Activated CD4-positive, alpha-beta T cell treated with anti-CD3 and anti-CD28 coated beads, Interleukin-2, Interleukin-4, amounts not matched to agents 100 ng/mL and 50 ng/mL, durations not matched to agents 16 hours and 8 hours (primary cell): ENCODE results near the gene FBXO2.
A peak's percentile ranks its signal among the peaks of the same experiment; 100 is the strongest.

Experiments used
- DNase-seq: peaks from one replicate; pipeline ENCODE4 v3.0.0-alpha.2; 2020; ENCODE audit warnings: low spot score

FBXO2 gene

DNA sequence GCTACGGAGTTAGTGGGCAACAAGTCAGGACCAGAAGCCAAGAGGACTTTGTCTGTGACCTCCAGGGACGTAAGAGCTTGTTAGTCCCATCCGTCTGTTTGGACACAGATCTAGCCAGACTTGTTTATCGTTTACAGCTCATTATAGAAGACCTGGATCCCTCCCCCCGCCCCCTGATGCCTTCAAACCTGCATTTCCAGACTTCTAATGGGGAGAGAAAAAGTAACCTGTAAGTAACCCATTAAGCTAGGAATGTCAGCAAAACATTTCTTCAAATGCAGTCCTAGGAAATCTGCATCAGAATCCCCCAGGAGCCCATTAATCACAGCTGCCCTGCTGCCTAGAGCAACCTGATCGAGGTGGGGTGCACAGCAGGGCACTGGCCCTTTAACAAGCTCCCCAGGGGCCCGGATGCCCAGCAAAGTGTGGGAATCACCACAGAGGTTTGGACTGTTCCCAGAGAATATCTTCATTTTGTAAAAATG, 28.1 kb upstream of the FBXO2 start:
- DNase-seq: no peak

DNA sequence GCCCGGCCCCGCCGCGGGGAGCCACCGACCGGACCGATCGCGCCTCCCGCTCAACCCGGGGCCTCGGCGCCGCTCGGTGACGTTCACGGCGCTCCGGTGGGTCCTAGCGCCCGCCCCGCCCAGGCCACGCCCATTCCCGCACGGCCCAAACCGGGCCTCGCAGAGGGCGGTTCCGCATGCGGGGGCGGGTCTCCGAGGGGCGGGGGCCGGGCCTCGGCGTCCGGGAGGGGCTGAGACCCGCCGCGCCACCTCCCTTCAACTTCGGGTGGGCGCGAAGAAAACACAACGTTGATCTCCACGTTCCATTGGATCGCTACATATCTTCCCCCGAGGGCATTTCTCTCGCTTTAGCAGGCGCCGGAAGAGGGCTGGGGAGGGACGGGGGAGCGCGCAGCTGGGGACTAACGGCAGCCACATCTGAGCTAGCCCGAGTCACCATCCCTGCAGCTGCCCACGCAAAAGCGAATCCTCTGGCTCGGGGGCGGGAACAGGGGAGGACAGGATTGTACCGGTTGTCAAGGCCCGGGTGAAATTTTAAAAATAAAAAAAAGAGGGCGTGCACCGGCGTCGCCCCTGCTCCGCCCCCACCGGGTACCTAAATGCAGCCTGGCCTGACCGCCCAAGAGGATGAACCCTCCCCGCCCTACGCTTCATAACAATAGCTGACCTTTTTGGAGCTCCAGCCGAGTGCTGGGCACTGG, 27.0 kb upstream of the FBXO2 start, which contains the start of gene MAD2L2:
Gene MAD2L2 (minus strand): TSS at position 78 of the 701 bp plus-strand sequence. CDS start 547 bp downstream, outside the sequence.
- peak; percentile 87 for DNase-seq

DNA sequence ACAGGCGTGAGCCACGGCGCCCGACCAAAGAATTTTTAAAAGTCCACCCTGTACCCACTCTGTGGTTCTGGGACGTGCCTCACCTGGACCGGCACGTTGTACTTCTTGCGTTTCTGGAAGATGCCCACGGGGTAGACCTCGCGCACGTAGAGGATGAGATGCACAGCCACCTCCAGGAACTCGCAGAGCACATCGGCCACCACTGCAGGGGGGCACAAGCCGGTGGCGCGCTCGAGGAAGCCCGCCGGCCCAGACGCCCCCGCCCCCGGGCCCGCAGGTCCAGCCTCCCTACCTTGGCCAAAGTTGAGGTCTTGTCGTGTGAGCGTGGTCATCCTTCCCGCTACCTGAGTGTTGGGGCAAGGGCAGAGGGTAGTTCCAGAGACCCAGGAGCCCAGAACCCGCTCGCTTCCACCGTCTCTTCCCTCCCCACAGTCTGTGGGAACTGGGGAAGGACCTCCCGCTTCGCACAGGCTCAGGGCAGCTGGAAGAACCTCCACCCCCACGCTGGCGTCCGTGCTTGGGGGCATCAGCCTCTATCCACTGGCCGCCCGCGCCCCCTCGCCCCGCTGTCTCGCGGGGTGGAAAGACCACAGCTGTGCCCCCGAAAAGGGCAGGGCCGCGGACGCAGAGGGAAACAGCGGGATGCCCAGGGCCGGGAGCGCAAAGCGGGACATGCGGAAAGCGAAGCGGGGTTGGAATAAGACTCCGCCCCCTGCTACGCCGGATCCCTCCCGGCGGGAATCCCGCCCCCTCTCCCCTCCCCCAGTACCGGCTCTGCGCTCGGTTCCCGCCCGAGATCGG, 26.2 kb upstream of the FBXO2 start:
- DNase-seq: no peak

DNA sequence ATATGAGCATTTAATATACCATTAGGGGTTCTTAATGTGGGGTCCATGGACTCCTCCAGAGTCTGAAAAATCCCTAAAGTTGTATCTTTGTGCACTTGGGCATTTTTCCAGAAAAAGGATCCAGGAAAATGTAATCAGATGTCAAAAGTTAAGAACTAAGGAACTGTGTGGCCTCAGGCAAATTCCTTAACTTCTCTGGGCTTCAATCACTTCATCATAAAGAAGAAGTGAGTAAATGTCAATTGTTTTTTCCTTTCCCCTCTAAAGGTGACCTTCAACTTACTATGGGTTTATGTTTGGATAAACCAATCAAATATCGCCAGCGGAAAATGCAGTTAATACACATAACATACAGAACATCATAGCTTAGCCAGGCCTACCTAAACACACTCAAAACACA, 24.2 kb upstream of the FBXO2 start:
- no peak for DNase-seq

DNA sequence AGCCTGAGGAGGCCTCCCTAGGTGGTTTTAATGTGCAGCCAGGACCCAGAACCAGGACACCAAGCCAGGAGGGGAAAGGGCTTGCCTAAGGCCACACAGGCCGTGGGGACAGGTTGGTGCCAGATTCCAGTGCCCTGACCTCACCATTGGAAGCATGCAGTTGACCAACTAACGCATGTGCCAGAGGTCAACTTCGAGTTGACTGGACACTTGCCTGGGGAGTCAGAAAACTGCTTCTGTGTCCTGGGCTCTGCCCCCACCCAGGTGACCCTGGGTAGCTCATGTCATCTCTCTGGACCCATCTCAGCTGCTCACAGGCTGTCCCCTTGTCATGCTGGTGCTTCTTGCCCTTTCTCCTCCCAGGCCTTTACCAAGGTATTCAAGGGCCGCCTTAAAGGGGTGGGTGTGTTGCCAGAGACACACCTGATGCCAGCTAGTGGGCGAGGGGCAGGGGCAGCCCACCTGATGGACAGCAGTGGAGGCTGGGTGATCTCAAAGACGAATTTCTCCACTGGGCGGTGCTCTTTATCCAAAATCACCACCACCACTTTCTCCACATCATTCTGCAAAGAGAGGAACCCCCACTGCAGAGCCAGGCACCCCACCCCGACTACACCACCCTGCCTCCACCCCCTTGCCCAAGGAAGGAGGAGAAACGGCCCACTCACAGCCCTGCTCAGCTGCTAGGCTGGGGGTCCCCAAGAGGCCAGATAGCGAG, 22.3 kb upstream of the FBXO2 start:
- DNase-seq: no peak

DNA sequence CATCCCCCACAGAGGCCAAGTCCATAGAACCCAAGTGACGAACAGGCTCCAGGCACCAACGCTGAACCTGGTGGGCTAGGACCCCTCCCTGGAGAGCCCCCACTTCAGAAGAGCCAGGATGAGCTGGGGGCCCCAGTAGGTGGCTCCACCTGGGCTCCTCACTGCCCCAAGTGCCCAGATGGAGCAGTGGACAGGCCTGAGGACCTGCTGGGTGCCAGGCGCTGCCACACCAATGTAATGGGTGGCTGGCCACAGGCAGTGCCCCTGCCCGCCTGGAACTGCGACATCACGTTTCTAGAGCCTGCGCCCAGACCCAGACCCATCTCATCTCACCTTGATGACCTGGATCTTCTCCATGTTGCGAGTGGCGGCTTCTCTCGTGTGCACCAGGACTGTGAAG, 21.1 kb upstream of the FBXO2 start:
- DNase-seq: no peak

DNA sequence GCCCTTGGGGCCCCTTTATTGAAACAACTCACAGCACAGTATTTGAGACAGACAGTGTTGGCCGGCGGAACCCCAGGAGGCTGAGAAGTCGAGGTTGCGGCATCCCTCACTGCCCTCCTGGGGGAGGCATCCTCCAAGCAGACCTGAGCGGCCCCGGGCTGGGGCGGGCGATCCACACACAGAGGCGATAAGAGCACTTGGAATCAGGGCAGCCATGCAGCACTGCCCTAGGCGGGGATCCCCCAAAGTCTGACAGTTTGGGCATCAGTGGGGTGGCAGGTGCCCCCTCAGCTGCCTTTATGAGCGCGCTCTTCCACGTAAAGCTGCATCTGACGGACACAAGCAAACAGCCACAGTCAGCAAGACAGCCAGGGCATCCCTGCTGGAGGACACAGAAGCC, 20.3 kb upstream of the FBXO2 start:
- DNase-seq: no peak

DNA sequence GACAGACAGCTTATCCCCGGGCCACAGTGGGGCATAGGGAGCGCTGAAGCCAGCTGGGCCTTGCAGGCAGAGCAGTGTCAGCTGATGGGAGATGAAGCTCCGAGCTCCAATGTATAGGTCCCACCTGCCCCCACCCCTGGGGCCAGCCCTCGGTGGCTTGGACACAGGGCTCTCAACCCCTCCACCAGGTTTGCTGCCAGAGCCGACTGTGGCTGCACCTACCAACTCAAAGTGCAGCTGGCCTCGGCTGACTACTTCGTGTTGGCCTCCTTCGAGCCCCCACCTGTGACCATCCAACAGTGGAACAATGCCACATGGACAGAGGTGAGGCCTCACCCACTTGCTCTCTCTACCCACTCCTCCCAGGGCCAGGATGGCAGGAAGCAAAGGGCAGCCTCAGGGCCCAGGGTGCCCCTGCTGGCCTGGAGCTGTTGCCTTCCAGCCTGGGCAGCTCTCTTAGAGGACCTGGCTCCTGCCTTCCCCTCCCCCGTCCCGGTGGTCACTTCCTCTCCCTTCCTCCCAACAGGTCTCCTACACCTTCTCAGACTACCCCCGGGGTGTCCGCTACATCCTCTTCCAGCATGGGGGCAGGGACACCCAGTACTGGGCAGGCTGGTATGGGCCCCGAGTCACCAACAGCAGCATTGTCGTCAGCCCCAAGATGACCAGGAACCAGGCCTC, 19.0 kb upstream of the FBXO2 start:
- no peak for DNase-seq

DNA sequence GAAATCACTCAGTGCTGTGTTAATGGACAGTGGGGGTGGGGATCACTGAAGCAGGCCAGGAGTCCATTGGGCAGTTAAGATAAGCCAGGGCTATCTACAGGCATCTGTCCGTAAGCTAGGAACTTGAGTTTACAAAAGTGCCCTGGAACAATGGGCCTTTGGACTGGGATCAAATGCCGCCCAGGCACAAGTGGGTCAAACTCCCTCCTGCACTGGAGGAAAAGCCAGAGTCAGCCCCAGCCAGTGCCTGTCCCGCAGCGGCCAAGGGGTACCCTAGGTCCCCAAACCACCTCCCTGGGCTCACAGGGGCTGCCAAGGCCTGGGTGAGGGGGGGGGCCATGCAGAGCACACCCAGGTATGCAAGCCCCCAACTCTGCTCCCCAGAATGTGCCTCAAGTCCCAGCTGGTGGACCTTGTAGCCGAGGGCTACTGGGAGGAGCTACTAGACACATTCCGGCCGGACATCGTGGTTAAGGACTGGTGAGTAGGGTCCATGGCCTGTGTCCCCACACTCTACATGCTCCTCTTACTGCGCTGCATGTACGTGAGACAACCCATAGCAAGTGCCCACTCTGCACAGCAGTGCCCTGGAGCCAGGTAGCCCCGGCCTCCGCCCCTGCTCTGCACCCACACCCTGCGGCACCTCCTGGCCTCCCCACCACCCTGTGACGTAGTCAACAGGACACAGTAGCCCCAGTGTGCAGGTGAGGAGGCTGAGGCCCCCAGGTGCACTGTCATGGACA, 17.5 kb upstream of the FBXO2 start:
- no peak for DNase-seq

DNA sequence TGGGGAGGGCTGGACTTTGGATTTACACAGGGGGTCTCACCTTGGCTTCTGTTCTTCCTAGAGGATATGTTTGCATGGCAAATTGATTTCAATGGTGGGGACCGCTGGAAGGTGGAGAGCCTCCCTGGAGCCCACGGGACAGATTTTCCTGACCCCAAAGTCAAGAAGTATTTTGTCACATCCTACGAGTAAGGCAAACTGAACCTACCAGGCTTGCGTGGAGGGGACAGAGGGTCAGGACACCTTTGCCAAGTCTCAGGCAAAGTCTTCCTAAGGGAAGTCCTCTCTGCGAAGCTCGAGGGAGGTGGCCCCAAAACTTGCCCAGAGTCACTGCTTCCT, 16.9 kb upstream of the FBXO2 start:
- DNase-seq: no peak

DNA sequence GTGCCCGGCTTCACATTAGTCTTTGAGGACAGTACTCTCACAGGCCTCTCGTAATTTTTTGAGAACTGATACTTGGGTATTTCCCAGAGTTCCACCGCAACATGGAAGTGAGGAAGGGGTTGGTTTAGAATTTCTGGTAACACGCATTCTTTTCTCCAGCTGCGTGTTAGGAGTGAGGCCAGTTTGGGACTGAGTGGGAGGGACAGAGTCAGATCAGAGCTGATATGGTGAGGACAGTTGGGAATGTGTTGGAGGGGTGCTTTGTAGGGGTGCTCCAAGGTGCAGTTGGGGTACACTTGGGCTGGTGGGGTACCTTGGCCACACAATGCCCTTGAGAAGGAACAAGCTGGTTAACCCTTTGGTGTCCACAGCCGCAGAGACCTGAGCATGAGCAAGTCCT, 16.5 kb upstream of the FBXO2 start:
- DNase-seq: no peak

DNA sequence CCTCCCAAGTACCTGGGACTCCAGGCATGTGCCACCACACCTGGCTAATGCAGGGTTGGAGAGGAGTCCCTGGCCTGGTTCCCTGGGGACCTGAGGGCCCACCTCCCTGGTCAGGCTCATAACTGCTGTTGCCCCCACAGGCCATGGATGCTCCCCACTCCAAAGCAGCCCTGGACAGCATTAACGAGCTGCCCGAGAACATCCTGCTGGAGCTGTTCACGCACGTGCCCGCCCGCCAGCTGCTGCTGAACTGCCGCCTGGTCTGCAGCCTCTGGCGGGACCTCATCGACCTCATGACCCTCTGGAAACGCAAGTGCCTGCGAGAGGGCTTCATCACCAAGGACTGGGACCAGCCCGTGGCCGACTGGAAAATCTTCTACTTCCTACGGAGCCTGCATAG, 14.3 kb upstream of the FBXO2 start:
- DNase-seq: no peak

DNA sequence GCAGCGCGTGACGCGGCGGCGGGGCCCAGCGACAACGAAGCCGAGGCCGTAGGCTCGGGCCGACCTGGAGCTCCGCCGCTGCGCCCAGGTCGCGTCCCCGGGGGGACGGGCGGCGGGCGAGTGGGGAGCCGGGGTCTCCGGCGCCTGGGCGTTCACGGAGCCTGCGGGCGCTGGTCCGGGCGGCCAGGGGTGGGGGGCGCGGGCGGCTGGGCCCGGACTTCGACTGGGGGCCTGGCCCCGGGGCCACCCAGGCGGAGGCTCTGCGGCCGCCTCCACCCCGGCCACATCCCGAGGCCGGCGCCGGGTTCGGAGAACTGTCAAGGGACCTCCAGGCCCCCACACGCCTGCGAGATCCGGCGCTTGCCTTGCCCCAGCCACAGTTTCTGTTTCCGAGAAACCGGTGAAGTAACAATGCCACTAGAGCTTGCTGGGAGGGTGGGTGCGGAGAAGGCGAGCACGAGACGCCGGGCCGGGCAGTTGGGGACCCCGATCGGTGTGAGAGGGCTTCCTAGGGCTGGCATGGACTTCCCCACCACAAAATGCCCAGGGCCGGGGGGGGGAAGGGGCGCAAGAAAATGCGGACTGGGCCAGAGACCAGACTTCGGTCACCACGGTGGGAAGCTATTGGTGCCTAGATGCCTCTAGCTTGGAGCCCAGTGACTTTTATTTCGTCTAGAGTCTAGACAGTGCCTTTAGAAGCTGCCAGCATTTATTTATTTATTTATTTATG, 10.3 kb upstream of the FBXO2 start:
- DNase-seq: peak; percentile 68

DNA sequence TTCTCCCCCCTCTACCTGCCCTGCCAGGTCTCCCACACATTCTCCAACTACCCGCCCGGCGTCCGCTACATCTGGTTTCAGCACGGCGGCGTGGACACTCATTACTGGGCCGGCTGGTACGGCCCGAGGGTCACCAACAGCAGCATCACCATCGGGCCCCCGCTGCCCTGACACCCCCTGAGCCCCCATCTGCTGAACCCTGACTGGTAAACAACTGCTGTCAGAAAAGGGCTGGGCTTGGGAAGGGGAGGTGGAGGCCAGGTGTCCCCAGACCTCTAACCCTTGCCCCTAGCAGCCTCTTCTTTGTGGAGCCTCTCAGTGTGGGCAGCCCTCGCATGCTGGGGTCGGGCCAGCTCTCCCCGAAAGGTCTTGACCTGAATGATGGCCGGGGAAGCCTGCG, 6.9 kb upstream of the FBXO2 start:
- no peak for DNase-seq

DNA sequence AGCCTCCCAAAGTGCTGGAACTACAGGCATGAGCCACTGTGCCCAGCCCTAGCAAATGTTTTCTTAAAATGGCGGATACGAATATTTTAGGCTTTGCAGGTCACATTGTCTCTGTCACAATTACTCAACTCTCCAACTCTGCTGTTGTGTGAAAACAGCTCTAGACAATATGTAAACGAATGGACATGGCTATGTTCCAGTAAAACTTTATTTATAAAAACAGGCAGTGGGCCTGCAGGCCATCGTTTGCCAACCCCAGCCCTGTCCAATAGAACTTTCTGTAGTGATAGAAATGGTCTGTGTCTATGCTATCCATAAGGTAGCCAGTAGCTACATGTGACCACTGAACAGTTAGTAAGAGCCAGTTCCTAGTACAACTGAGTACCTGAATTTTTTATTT, 5.5 kb upstream of the FBXO2 start:
- DNase-seq: no peak

DNA sequence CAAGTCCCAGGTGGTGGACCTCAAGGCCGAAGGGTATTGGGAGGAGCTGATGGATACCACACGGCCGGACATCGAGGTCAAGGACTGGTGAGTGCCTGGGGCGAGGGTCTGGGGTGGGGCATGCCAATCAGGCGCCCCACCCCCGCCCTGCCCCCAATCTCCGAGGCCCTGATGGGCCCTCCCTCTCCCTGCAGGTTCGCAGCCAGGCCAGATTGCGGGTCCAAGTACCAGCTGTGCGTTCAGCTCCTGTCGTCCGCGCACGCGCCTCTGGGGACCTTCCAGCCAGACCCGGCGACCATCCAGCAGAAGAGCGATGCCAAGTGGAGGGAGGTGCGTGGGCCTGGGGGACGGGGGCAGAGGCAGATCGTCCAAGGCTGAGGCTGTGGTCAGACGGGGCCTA, 4.3 kb upstream of the FBXO2 start:
- no peak for DNase-seq

DNA sequence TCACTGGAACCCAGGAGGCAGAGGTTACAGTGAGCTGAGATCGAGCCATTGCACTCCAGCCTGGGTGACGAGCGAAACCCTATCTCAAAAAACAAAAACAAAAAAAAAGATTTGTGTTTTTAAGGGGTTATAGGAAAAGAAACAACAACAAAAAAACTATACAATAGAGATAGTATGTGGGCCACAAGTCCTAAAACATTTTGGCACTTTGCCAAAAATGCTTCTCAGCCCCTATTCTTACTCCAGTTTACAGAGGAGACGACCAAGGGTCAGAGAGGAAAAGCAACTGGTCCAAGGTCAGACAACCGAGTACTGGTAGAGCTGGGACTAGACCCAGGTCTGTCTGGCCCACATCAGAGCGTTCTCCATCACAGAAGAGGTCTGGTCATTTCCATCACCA, 3.4 kb upstream of the FBXO2 start:
- DNase-seq: no peak

DNA sequence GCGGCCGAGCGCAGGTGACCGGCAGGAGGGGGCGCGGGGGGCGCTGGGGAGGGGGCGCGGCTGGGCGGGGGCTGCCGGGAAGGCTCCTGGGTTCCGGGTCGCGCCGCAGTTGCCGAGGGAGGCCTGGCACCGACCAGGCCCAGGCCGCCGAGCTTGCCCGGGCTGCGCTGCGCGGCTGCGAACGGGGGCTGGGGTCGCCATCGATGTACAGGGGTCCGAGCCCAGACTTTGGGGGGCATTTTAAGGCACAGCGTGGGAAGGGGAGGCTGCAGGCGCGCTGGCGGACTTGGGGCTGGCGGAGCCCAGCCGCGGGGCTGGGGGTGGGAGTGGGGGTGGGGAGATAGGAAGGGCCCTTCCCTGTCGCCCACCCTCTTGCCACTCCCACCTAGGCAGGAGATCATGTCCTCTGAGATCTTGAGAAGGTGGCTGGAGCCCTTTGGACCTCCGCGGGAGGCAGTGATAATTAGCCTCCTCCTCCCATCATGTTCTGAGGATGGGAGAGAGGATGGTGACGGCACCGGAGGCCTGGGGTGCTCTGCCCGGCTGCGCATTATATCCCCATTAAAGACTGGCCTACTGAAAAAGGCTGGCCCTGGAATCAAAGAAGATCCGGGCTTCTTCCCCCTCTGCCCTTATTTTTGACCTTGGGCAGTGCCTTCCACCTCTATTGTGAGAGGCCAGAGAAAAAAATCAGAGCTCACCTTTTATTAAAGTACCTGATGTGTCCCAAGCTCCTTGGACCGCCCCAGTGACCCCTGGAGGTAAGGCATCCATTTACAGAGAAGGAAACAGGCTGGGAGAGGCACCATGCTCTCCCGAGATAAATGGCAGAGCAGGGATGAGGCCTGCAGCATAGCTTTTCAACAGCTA, 945 bp upstream of the FBXO2 start:
- DNase-seq: no peak

DNA sequence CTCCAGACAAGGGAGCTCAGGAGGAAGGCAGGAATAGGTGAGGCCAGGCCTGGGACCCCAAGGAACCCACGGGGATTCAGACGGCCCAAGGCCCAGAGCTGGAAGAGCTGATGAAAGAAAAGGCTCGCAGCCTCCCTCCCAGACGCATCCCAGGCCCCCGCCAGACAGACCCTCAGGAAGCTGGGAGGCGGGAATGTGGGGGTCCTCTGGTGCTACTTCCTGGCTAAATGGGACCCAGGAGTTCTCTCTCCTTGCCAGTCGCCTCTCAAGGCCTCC, 430 bp downstream of the FBXO2 start:
- no peak for DNase-seq
